ENCODE data around the gene MRPL48. TPM values are rescaled to one million over a fixed set of nuclear protein-coding genes. Genes with fewer than 3 reads are reported as not detected.
"Not testable (repeated sequence)": the region's sequence is repeated elsewhere in the genome, so short reads cannot be mapped to it uniquely, and the experiment has no call there.

Gene MRPL48
- total RNA-seq, 1 experiment from 2014 or later: 44.3 TPM

DNA sequence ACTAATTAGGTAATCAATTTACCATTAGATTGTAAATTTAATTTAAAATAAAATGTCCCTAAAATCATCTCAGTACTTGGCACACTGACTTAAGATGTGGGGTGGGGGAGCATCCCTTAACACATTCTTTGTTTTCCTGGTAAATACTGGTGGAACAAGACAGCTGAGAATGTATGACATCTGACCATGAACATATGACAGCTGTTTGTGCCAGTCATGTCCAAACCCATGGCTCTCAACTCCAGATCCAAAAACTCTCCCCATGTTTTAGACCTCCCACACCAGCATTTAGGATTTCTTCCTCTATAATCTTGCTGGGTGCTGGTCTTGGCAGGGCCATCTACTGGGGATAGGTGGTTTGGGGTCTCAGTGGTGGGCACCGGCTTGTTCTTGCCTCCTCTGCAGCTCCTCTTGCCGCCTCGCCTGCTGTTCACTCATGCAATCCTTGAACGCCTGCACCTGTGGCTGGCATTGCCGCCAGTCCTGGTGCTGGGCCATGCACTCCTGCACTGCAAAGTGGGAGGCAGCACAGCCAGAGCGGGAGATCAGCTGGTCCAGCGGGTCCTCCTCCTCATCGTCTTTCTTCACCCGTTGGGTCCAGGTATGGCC, 85.2 kb downstream of the MRPL48 start:
- DNase-seq (ENCODE audit: low read depth): no peak
- in situ Hi-C loops (cut with HindIII; ENCODE audit: low pct_unique_long_range_greater_than_20kb, low sequenced_read_pairs): no loop called here

DNA sequence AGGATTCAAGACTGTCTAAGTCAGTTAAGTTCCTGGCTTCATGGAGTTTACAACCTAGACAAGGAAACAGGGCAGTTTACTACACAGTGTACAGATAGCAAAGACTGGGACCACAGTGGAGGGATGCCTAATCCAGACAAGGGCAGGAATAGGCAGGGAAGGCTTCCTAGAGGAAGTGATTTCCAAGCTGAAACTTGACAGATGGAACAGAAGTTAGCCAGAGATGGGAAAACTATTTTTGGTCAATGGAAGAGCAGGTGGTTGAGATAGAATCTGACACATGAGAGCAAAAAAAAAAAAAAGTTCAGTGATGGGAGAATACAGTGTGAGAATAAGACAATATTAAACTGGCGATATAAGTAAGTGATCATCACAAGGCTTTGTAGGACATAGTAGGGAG, 87.7 kb downstream of the MRPL48 start:
- DNase-seq (ENCODE audit: low read depth): no peak
- in situ Hi-C loops (cut with HindIII; ENCODE audit: low pct_unique_long_range_greater_than_20kb, low sequenced_read_pairs): no loop called here

DNA sequence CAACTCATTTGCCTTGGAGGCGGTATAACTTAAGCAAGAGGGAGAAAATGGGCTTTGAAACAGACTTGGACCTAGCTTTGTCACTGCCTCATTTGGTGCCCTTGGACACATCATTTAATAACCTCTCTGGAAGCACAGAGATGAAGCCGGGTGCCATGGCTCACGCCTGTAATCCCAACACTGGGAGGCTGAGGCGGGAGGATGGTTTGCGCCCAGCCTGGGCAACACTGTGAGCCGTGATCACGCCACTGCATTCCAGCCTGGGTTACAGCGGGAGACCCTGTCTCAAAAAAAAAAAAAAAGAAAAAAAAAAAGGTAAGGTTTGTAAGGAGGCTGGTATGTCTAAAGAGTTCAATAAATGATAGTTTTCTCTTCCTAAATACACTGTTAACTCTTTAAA, 88.2 kb downstream of the MRPL48 start:
- no peak for DNase-seq (ENCODE audit: low read depth)
- in situ Hi-C loops (cut with HindIII; ENCODE audit: low pct_unique_long_range_greater_than_20kb, low sequenced_read_pairs): no loop called here

DNA sequence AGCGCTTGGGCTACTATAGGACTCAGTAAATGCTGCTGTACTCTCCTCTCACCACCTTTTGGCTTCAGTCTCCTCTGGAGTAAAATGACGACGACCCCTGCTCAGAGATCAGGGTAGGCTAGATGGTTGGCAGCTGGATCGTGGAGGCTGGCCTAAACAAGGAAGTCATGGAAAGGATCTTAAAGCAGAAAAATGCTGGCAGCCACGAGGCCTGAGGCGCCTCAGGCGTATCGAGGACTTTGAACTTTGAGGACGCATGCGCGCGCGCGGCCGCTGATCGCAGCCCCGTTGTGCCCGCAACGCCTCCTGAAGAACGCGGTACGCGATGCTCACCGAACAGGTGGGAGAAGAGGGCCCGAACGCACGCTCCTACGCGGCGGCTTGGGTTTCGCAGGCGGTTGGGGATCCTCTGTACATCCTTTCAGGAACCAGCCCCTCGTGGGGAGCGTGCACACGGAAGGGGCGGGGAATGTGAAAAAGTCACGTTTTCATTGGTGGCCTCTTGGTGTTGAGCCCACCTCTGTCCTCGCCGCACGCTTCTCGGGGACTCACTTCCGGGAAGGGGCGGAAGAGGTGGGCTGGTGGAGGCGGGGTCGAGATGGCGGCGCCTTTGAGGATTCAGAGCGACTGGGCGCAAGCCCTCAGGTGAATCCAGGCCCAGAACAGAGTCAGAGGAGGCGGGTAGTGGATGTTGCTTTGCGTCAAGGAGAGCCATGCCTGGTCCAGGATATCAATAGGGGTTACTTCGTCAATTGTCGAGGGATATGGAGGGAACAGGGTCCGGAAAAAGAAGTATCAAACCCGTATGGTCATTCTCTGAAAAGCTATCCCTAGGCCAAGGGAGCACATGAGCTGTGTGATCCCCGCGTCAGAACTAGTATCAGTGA, 89.0 kb downstream of the MRPL48 start, which contains the start of the genes COA4 and PAAF1:
Gene COA4, minus strand, starts transcription at position 423 of the 887 bp plus-strand sequence. CDS start 3,468 bp downstream, outside the sequence.
Gene PAAF1, plus strand, starts transcription at position 576 of the 887 bp plus-strand sequence. Its CDS starts 23 bp downstream, at position 599.
- in situ Hi-C loops (cut with HindIII; ENCODE audit: low pct_unique_long_range_greater_than_20kb, low sequenced_read_pairs): no loop called here
- peak; percentile 96 for DNase-seq (ENCODE audit: low read depth)

DNA sequence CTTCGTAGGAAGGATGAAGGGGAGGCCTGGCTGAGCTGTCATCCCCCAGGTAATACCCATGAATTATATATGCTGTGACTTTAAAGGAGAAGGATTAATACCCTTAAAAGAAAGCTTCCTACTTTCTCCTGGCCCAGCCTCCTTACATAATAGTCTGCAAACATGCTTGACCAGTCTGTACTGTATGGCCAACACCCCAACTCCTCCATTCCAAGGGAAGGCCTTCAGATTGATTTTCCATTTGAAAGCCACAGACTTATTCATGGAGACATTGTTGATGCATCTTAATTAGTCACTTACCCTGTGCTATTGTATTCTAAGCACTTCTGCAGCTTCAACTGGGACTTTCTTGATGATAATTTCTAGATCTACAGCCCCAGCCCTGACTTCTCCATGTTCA, 91.1 kb downstream of the MRPL48 start:
- in situ Hi-C loops (cut with HindIII; ENCODE audit: low pct_unique_long_range_greater_than_20kb, low sequenced_read_pairs): no loop called here
- no peak for DNase-seq (ENCODE audit: low read depth)

DNA sequence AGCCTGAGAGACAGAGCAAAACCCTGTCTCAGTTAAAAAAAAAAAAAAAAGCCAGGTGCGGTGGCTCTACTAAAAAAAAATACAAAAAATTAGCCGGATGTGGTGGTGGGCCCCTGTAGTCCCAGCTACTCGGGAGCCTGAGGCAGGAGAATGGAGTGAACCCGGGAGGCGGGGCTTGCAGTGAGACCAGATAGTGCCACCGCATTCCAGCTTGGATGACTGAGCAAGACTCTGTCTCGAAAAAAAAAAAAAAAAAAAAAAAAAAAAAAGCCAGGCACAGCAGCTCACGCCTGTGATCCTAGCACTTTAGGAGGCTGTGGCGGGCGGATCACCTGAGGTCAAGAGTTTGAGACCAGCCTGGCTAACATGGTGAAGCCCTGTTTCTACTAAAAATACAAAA, 92.8 kb downstream of the MRPL48 start:
- in situ Hi-C loops (cut with HindIII; ENCODE audit: low pct_unique_long_range_greater_than_20kb, low sequenced_read_pairs): not testable (repeated sequence)
- DNase-seq (ENCODE audit: low read depth): peak; percentile 55

DNA sequence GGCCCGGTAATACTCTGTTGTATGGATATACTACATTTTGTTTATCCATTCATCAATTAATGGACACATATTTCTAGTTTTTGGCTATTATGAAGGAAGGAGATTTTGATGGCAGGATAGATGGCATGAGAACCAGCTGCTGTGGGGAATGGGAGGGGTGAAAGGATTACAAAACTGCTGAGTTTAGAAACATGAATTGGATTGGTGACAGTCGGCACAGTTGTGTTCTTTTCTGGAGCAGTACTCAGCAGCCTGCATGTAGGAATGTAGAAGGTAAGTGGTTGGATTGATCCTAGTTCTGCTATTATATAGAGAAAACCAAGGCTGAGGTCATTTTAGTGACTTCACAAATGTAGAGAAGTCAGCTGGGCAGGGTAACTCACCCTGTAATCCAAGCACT, 96.2 kb downstream of the MRPL48 start:
- DNase-seq (ENCODE audit: low read depth): no peak
- in situ Hi-C loops (cut with HindIII; ENCODE audit: low pct_unique_long_range_greater_than_20kb, low sequenced_read_pairs): no loop called here

DNA sequence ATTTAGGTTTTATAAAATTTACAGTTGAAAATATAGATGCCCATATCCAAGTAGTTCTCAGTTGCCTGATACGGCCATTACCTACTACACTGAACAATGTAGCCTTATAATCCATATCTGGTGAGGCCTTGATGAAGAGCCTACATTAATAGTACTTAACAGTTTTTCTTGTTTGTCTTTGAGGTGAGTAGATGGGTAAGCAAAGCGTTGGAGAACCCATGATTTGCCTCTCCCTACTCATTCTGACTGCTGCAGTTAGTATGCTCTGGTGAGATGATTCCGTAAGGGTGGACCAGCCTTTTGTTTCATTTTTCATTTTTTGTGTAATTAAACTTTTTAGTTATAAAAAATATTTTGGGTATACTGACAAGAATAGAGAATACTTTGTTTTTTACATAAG, 100.6 kb downstream of the MRPL48 start:
- in situ Hi-C loops (cut with HindIII; ENCODE audit: low pct_unique_long_range_greater_than_20kb, low sequenced_read_pairs): no loop called here
- DNase-seq (ENCODE audit: low read depth): no peak

DNA sequence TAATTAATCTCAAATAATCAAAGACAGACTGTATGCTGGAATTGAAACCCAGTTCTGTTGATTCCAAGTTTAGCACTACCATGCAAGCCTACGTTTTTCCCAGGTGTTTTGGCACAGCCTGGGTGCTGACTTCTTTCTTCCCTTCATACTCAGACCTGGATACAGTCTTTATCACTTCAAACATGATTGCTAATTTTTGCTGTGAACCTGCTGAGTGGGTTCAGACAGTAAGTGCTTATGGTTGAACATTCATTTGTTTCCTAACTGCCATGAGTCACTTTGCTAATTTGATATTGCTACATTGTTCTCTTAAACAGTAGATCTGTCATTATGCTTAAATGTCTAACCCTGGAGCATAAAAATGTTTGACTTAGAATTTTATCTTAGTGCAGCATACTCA, 101.3 kb downstream of the MRPL48 start:
- in situ Hi-C loops (cut with HindIII; ENCODE audit: low pct_unique_long_range_greater_than_20kb, low sequenced_read_pairs): no loop called here
- no peak for DNase-seq (ENCODE audit: low read depth)

DNA sequence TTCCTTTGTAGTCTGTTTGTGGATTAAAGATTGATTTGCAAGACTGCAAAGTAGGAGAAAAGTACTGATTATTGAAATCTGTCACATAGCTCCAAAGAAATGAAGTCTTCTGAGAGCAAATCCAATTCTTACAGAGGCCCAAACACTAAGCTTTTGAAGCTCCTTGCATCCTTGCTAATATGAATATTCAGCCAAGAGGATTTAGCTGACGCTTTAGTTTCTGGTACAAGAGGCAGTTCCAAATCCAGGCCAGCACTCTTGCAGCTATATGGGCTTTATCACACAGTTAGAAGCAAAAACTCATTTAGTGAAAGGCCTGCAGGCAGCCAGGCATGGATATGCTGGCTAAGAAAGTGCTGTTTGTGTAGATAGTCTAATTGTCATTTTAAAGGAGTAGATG, 101.9 kb downstream of the MRPL48 start:
- in situ Hi-C loops (cut with HindIII; ENCODE audit: low pct_unique_long_range_greater_than_20kb, low sequenced_read_pairs): no loop called here
- no peak for DNase-seq (ENCODE audit: low read depth)

DNA sequence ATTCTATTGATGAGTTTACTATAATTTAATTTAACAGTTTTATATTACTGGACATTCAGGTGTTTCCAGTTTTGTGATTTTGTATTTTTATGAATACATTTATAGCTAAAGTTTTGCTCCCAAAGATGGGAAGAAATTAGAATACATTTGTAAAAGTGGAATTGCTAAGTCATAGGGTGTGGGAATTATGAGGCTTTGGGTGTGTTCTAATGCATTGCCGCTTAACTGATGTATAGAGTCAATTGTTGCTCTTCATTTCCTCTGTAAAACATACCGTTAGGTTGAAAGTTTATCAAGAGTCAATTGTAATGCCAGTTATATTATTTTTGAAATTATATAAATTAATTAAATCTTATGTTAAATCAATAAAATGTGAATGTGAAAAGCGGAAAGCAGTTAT, 105.4 kb downstream of the MRPL48 start:
- in situ Hi-C loops (cut with HindIII; ENCODE audit: low pct_unique_long_range_greater_than_20kb, low sequenced_read_pairs): no loop called here

DNA sequence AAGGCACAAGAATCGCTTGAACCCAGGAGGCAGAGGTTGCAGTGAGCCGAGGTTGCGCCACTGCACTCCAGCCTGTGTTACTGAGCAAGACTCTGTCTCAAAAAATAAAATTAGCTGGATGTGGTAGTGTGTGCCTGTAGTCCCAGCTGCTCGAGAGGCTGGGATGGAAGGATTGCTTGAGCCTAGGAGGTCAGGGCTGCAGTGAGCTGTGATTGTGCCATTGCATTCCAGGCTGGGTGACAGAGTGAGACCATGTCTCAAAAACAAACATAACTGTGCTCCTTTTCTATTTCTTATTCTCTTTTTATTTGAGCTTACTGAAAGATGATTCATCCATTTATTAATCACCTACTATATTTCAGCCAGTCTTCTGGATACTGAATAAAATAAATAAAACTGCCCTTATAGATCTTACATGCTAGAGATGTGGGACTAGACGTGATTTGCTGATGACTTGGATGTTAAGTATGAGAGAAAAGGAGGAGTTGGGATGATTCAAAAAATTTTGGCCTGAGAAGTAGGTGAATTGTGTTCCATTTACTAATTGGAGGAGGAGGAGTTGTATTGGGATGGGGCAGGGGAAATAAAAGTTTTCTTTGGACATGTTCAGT, 107.2 kb downstream of the MRPL48 start:
- in situ Hi-C loops (cut with HindIII; ENCODE audit: low pct_unique_long_range_greater_than_20kb, low sequenced_read_pairs): no loop called here
- DNase-seq (ENCODE audit: low read depth): no peak

More for the DNA sequence above, 105.4 kb downstream of the MRPL48 start:
- DNase-seq (ENCODE audit: low read depth): no peak

DNA sequence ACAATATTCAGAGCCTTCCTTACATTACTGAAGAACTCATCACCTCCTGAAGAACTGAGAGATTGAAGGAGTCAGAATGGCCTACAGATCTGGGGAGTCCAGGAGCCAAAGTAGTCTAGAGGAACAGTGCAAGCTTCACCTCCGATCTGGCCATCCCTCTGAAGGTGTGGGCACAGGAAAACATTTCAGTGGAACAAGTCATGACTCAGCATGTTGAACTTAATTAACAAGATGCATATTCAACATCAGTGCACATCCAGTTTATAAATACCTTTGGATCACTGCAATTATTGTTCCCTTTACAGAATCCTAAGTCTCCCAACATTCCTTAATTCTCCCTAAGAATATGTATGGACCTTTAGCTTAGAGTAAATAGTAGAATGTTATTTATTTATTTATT, 114.6 kb downstream of the MRPL48 start:
- no peak for DNase-seq (ENCODE audit: low read depth)
- in situ Hi-C loops (cut with HindIII; ENCODE audit: low pct_unique_long_range_greater_than_20kb, low sequenced_read_pairs): no loop called here

DNA sequence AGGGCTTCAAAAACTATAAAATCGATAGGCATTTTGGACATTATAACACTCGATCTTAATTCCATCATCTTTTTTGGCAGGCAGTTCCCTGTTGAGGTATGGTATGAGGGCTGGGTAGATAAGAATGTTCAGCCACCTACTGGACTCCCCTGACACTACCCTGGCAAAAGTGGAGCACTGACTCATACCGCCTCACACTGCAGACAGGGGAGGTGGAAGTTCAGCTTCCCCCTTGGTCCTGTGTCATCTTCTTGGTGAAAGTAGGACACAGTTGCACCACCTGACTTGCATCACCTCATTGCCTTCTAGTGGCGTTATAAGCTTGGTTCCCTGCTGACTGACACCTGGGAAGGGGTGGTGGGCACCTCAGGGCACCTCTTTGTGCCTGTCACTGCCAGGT, 119.5 kb downstream of the MRPL48 start:
- DNase-seq (ENCODE audit: low read depth): peak; percentile 37
- in situ Hi-C loops (cut with HindIII; ENCODE audit: low pct_unique_long_range_greater_than_20kb, low sequenced_read_pairs): no loop called here

DNA sequence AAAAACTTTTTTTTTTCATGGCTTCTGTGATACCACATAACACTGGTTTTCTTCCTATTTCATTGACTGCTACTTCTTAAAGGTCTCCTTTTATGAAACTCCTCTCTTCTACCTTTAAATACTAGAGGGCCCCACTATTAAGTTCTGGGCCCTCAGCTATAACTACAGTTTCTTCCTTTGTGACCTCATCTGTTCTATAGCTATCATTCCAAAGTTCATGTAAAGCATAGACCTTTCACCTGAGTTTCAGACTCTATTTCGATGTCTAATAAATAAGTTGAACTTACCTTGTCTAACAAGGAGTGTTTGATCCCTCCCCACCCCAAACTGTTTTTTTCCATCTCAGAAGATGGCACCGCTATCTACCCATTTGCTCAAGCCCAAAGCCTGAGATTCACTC, 124.4 kb downstream of the MRPL48 start:
- in situ Hi-C loops (cut with HindIII; ENCODE audit: low pct_unique_long_range_greater_than_20kb, low sequenced_read_pairs): no loop called here

DNA sequence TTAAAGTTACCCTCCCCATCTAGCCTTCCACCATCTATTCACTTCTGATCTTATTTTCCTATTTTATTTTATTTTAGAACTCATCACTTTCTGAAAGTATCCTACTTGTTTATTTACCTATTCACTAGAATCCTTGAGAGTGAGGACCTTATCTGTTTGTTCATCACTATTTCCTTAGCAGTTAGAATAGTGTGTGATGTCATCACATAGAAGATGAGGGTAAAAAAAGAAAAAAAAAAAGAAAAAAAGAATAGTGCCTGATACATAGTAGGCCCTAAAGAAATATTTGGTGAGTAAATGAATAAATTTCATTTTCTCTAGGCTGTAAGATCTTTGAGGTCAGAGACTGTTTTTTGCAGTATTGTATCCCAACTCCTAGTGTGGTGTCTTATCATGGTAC, 125.8 kb downstream of the MRPL48 start:
- no peak for DNase-seq (ENCODE audit: low read depth)
- in situ Hi-C loops (cut with HindIII; ENCODE audit: low pct_unique_long_range_greater_than_20kb, low sequenced_read_pairs): no loop called here

More for the DNA sequence above, 124.4 kb downstream of the MRPL48 start:
- DNase-seq (ENCODE audit: low read depth): no peak

DNA sequence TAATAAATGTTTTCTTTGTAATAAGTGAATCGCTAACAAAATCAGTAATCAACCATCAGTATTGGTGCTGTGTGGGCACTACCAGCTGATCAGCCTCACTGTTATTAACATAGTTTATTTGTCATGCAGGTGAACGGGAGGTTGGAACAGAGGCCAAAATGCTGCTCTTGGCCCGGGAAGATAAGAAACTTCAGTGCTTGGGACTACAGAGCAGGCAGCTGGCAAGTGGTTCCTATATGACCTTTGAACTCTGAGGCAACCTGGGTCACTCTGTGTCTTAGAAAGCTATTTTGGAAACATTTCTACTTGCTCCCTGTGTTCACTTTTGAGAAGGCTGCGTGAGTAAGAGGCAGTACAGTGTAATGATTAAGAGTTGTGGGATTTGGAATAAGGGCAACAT, 126.6 kb downstream of the MRPL48 start:
- in situ Hi-C loops (cut with HindIII; ENCODE audit: low pct_unique_long_range_greater_than_20kb, low sequenced_read_pairs): no loop called here
- no peak for DNase-seq (ENCODE audit: low read depth)
